ENCODE results near the gene AMZ1.

The AMZ1 gene

GRCh38 chr7:2706685-2707126 lies 18.7 kb downstream of the AMZ1 start:
- peaks cover 0 to 2% (median 0%) of the 10 kb centered on the region in 5 experiments for H3K9me3 ChIP-seq (ENCODE audit: control extremely low read depth in 1 of 5, control insufficient read depth in 4 of 5, insufficient read depth in 2 of 5, low read depth in 1 of 5, low read length in 4 of 5)
- no peak for DNase-seq
- H3K4me3 ChIP-seq (ENCODE audit: control insufficient read depth in 1 of 7, extremely low read depth in 1 of 7, insufficient read depth in 4 of 7, low read depth in 2 of 7, low read length in 6 of 7) = no peak overlapping the region
- H3K36me3 ChIP-seq (ENCODE audit: control insufficient read depth in 4 of 4, insufficient read depth in 4 of 4, low read length in 3 of 4) = peaks cover 0 to 3% (median 0%) of the 10 kb centered on the region in 4 experiments
- ChIA-PET CTCF (interaction anchor here (1.3 to 15.0 kb wide), 7 partner anchors 7 to 36 kb away, joined by 3 to 307 read pairs (median 12); no protein-coding TSS in a partner anchor), POLR2A (interaction anchor here (0.9 to 1.0 kb wide), 2 partner anchors 17 to 29 kb away, joined by 4 to 6 read pairs; no protein-coding TSS in a partner anchor)
- 77% methylated on average over 3 of the region's 6 CpGs for WGBS (ENCODE audit: insufficient coverage)
- H3K27me3 ChIP-seq (replicated peaks in 2 of 5; ENCODE audit: control insufficient read depth in 4 of 5, insufficient read depth in 5 of 5, low read length in 4 of 5) = no peaks in the 10 kb centered on the region
- H3K27ac ChIP-seq (ENCODE audit: insufficient read depth in 1 of 2, low read depth in 1 of 2, low read length in 2 of 2, poor library complexity in 1 of 2, severe bottlenecking in 2 of 2) = no peak overlapping the region
- peaks cover 0 to 46% (median 30%) of the 10 kb centered on the region in 4 experiments for H3K4me1 ChIP-seq (ENCODE audit: control extremely low read depth in 1 of 4, control insufficient read depth in 4 of 4, insufficient read depth in 4 of 4, low read length in 3 of 4)

GRCh38 chr7:2707481-2707880 lies 19.5 kb downstream of the AMZ1 start:
- CTCF ChIA-PET = interaction anchor here (1.6 to 15.0 kb wide), 8 partner anchors 8 to 37 kb away, joined by 5 to 307 read pairs (median 22); partner anchors contain the start of gene AMZ1

GRCh38 chr7:2708041-2708440 lies 20.0 kb downstream of the AMZ1 start:
- Histone ChIP-seq H3K27me3 (replicated peaks in 2 of 5; ENCODE audit: control insufficient read depth in 4 of 5, insufficient read depth in 5 of 5, low read length in 4 of 5) (no peaks in the 10 kb centered on the region), H3K36me3 (ENCODE audit: control insufficient read depth in 4 of 4, insufficient read depth in 4 of 4, low read length in 3 of 4) (peaks cover 0 to 11% (median 0%) of the 10 kb centered on the region in 4 experiments), H3K9me3 (ENCODE audit: control extremely low read depth in 1 of 5, control insufficient read depth in 4 of 5, insufficient read depth in 2 of 5, low read depth in 1 of 5, low read length in 4 of 5) (peaks cover 0 to 2% (median 0%) of the 10 kb centered on the region in 5 experiments), H3K4me3 (ENCODE audit: control insufficient read depth in 1 of 7, extremely low read depth in 1 of 7, insufficient read depth in 4 of 7, low read depth in 2 of 7, low read length in 6 of 7) (no peak overlapping the region), H3K4me1 (ENCODE audit: control extremely low read depth in 1 of 4, control insufficient read depth in 4 of 4, insufficient read depth in 4 of 4, low read length in 3 of 4) (peaks cover 0 to 48% (median 37%) of the 10 kb centered on the region in 4 experiments), H3K27ac (ENCODE audit: insufficient read depth in 1 of 2, low read depth in 1 of 2, low read length in 2 of 2, poor library complexity in 1 of 2, severe bottlenecking in 2 of 2) (no peak overlapping the region)
- ChIA-PET CTCF (interaction anchor here (1.3 to 22.3 kb wide), 10 partner anchors 8 to 49 kb away, joined by 5 to 441 read pairs (median 35); partner anchors contain the start of gene AMZ1), POLR2A (no interaction called here)
- DNase-seq = no peak
- 96% methylated on average over 10 of the region's 10 CpGs for WGBS (ENCODE audit: insufficient coverage)

More at GRCh38 chr7:2707481-2707880, 19.5 kb downstream of the AMZ1 start:
- no peak for DNase-seq
- Histone ChIP-seq H3K4me3 (ENCODE audit: control insufficient read depth in 1 of 7, extremely low read depth in 1 of 7, insufficient read depth in 4 of 7, low read depth in 2 of 7, low read length in 6 of 7) (no peak overlapping the region), H3K27me3 (replicated peaks in 2 of 5; ENCODE audit: control insufficient read depth in 4 of 5, insufficient read depth in 5 of 5, low read length in 4 of 5) (no peaks in the 10 kb centered on the region), H3K9me3 (ENCODE audit: control extremely low read depth in 1 of 5, control insufficient read depth in 4 of 5, insufficient read depth in 2 of 5, low read depth in 1 of 5, low read length in 4 of 5) (peaks cover 0 to 2% (median 0%) of the 10 kb centered on the region in 5 experiments), H3K36me3 (ENCODE audit: control insufficient read depth in 4 of 4, insufficient read depth in 4 of 4, low read length in 3 of 4) (peaks cover 0 to 7% (median 0%) of the 10 kb centered on the region in 4 experiments), H3K4me1 (ENCODE audit: control extremely low read depth in 1 of 4, control insufficient read depth in 4 of 4, insufficient read depth in 4 of 4, low read length in 3 of 4) (peaks cover 0 to 46% (median 32%) of the 10 kb centered on the region in 4 experiments), H3K27ac (ENCODE audit: insufficient read depth in 1 of 2, low read depth in 1 of 2, low read length in 2 of 2, poor library complexity in 1 of 2, severe bottlenecking in 2 of 2) (no peak overlapping the region)
- WGBS (ENCODE audit: insufficient coverage) = 100% methylated on average over 2 of the region's 8 CpGs
- POLR2A ChIA-PET = no interaction called here

GRCh38 chr7:2708547-2709310 lies 20.7 kb downstream of the AMZ1 start:
- WGBS (ENCODE audit: insufficient coverage) = 93% methylated on average over 20 of the region's 20 CpGs
- no peak for DNase-seq
- CTCF ChIA-PET = interaction anchor here (0.9 to 22.3 kb wide), 19 partner anchors 9 to 257 kb away, joined by 3 to 441 read pairs (median 8); partner anchors contain the start of gene AMZ1

GRCh38 chr7:2709553-2710285 lies 21.7 kb downstream of the AMZ1 start:
- no peak overlapping the region for H3K27ac ChIP-seq (ENCODE audit: insufficient read depth in 1 of 2, low read depth in 1 of 2, low read length in 2 of 2, poor library complexity in 1 of 2, severe bottlenecking in 2 of 2)
- peaks cover 0 to 19% (median 0%) of the 10 kb centered on the region in 4 experiments for H3K36me3 ChIP-seq (ENCODE audit: control insufficient read depth in 4 of 4, insufficient read depth in 4 of 4, low read length in 3 of 4)
- no peaks in the 10 kb centered on the region for H3K27me3 ChIP-seq (replicated peaks in 2 of 5; ENCODE audit: control insufficient read depth in 4 of 5, insufficient read depth in 5 of 5, low read length in 4 of 5)
- ChIA-PET POLR2A (interaction anchor here (1.0 to 2.7 kb wide), 3 partner anchors 9 to 25 kb away, joined by 5 to 21 read pairs (median 11); no protein-coding TSS in a partner anchor), CTCF (interaction anchor here (0.8 to 22.3 kb wide), 27 partner anchors 9 to 261 kb away, joined by 3 to 441 read pairs (median 7); partner anchors contain the start of gene AMZ1)
- peak overlapping the region in 2 of 7 experiments; percentile 36 to 65 for H3K4me3 ChIP-seq (ENCODE audit: control insufficient read depth in 1 of 7, extremely low read depth in 1 of 7, insufficient read depth in 4 of 7, low read depth in 2 of 7, low read length in 6 of 7)
- peaks cover 0 to 2% (median 0%) of the 10 kb centered on the region in 5 experiments for H3K9me3 ChIP-seq (ENCODE audit: control extremely low read depth in 1 of 5, control insufficient read depth in 4 of 5, insufficient read depth in 2 of 5, low read depth in 1 of 5, low read length in 4 of 5)
- WGBS (ENCODE audit: insufficient coverage) = 31% methylated on average over 32 of the region's 35 CpGs
- DNase-seq = peak; percentile 74 to 90 (median 87)
- H3K4me1 ChIP-seq (ENCODE audit: control extremely low read depth in 1 of 4, control insufficient read depth in 4 of 4, insufficient read depth in 4 of 4, low read length in 3 of 4) = peaks cover 0 to 64% (median 54%) of the 10 kb centered on the region in 4 experiments

More at GRCh38 chr7:2708547-2709310, 20.7 kb downstream of the AMZ1 start:
- H3K27me3 ChIP-seq (replicated peaks in 2 of 5; ENCODE audit: control insufficient read depth in 4 of 5, insufficient read depth in 5 of 5, low read length in 4 of 5) = no peaks in the 10 kb centered on the region
- POLR2A ChIA-PET = interaction anchor here (2.2 to 2.7 kb wide), 2 partner anchors 10 to 26 kb away, joined by 11 to 21 read pairs; no protein-coding TSS in a partner anchor
- H3K27ac ChIP-seq (ENCODE audit: insufficient read depth in 1 of 2, low read depth in 1 of 2, low read length in 2 of 2, poor library complexity in 1 of 2, severe bottlenecking in 2 of 2) = no peak overlapping the region
- no peak overlapping the region for H3K4me3 ChIP-seq (ENCODE audit: control insufficient read depth in 1 of 7, extremely low read depth in 1 of 7, insufficient read depth in 4 of 7, low read depth in 2 of 7, low read length in 6 of 7)
- H3K4me1 ChIP-seq (ENCODE audit: control extremely low read depth in 1 of 4, control insufficient read depth in 4 of 4, insufficient read depth in 4 of 4, low read length in 3 of 4) = peaks cover 0 to 55% (median 44%) of the 10 kb centered on the region in 4 experiments
- H3K36me3 ChIP-seq (ENCODE audit: control insufficient read depth in 4 of 4, insufficient read depth in 4 of 4, low read length in 3 of 4) = peaks cover 0 to 11% (median 0%) of the 10 kb centered on the region in 4 experiments
- H3K9me3 ChIP-seq (ENCODE audit: control extremely low read depth in 1 of 5, control insufficient read depth in 4 of 5, insufficient read depth in 2 of 5, low read depth in 1 of 5, low read length in 4 of 5) = peaks cover 0 to 2% (median 0%) of the 10 kb centered on the region in 5 experiments

- ChIA-PET CTCF (interaction anchor here (0.5 to 22.3 kb wide), 25 partner anchors 9 to 441 kb away, joined by 3 to 441 read pairs (median 7); partner anchors contain the start of gene AMZ1), POLR2A (interaction anchor here (0.8 to 2.7 kb wide), 4 partner anchors 9 to 24 kb away, joined by 3 to 21 read pairs (median 8); no protein-coding TSS in a partner anchor)
- no peak for DNase-seq
- peak overlapping the region in 2 of 7 experiments; percentile 36 to 65 for H3K4me3 ChIP-seq (ENCODE audit: control insufficient read depth in 1 of 7, extremely low read depth in 1 of 7, insufficient read depth in 4 of 7, low read depth in 2 of 7, low read length in 6 of 7)
- no peak overlapping the region for H3K27ac ChIP-seq (ENCODE audit: insufficient read depth in 1 of 2, low read depth in 1 of 2, low read length in 2 of 2, poor library complexity in 1 of 2, severe bottlenecking in 2 of 2)
- H3K36me3 ChIP-seq (ENCODE audit: control insufficient read depth in 4 of 4, insufficient read depth in 4 of 4, low read length in 3 of 4) = peaks cover 0 to 21% (median under 1%) of the 10 kb centered on the region in 4 experiments
- 94% methylated on average over 11 of the region's 11 CpGs for WGBS (ENCODE audit: insufficient coverage)
- peaks cover 0 to 70% (median 59%) of the 10 kb centered on the region in 4 experiments for H3K4me1 ChIP-seq (ENCODE audit: control extremely low read depth in 1 of 4, control insufficient read depth in 4 of 4, insufficient read depth in 4 of 4, low read length in 3 of 4)
- peaks cover 0 to 2% (median 0%) of the 10 kb centered on the region in 5 experiments for H3K9me3 ChIP-seq (ENCODE audit: control extremely low read depth in 1 of 5, control insufficient read depth in 4 of 5, insufficient read depth in 2 of 5, low read depth in 1 of 5, low read length in 4 of 5)
- H3K27me3 ChIP-seq (replicated peaks in 2 of 5; ENCODE audit: control insufficient read depth in 4 of 5, insufficient read depth in 5 of 5, low read length in 4 of 5) = no peaks in the 10 kb centered on the region
Measured at GRCh38 chr7:2710286-2710655, 22.3 kb downstream of the AMZ1 start.

Measured in common myeloid progenitor, CD34-positive (primary cell).